Measurements from ENCODE around the gene SLC22A3.
A peak's percentile ranks its signal among the peaks of the same experiment; 100 is the strongest.

SLC22A3 gene

GRCh38 chr6:160417146-160417545 is 69.0 kb downstream of the SLC22A3 start:
- DNase-seq: no peak

- no peak for DNase-seq
Measured at GRCh38 chr6:160417550-160417949, 69.4 kb downstream of the SLC22A3 start.

- no peak for DNase-seq
Measured at GRCh38 chr6:160418370-160418769, 70.2 kb downstream of the SLC22A3 start.

GRCh38 chr6:160419488-160419887 is 71.3 kb downstream of the SLC22A3 start:
- DNase-seq: no peak

GRCh38 chr6:160420253-160420968 is 72.2 kb downstream of the SLC22A3 start:
- DNase-seq: no peak

- no peak for DNase-seq
Measured at GRCh38 chr6:160420969-160421556, 72.9 kb downstream of the SLC22A3 start.

- DNase-seq: peak in 7 of 51 donors; percentile 8 to 20 (median 14)
Measured at GRCh38 chr6:160421854-160422253, 73.7 kb downstream of the SLC22A3 start.

- DNase-seq: no peak
Measured at GRCh38 chr6:160424256-160424655, 76.1 kb downstream of the SLC22A3 start.

- DNase-seq: no peak
Measured at GRCh38 chr6:160426136-160426535, 78.0 kb downstream of the SLC22A3 start.

GRCh38 chr6:160427312-160428068 is 79.3 kb downstream of the SLC22A3 start:
- no peak for DNase-seq

GRCh38 chr6:160428069-160428430 is 79.9 kb downstream of the SLC22A3 start:
- peak in 25 of 51 donors; percentile 1 to 62 (median 33) for DNase-seq

GRCh38 chr6:160428818-160429619 is 80.8 kb downstream of the SLC22A3 start:
- DNase-seq: no peak

GRCh38 chr6:160429620-160429895 is 81.4 kb downstream of the SLC22A3 start:
- no peak for DNase-seq

GRCh38 chr6:160430203-160430602 is 82.0 kb downstream of the SLC22A3 start:
- DNase-seq: no peak

- no peak for DNase-seq
Measured at GRCh38 chr6:160430751-160431150, 82.6 kb downstream of the SLC22A3 start.

- peak in 4 of 51 donors; percentile 3 to 18 (median 8) for DNase-seq
Measured at GRCh38 chr6:160431226-160431625, 83.0 kb downstream of the SLC22A3 start.

GRCh38 chr6:160431791-160432404 is 83.7 kb downstream of the SLC22A3 start:
- DNase-seq: no peak

GRCh38 chr6:160435935-160436334 is 87.8 kb downstream of the SLC22A3 start:
- no peak for DNase-seq

- DNase-seq: no peak
Measured at GRCh38 chr6:160437154-160437553, 89.0 kb downstream of the SLC22A3 start.

- no peak for DNase-seq
Measured at GRCh38 chr6:160437775-160438174, 89.6 kb downstream of the SLC22A3 start.

GRCh38 chr6:160438481-160438880 is 90.3 kb downstream of the SLC22A3 start:
- DNase-seq: no peak

GRCh38 chr6:160439751-160440150 is 91.6 kb downstream of the SLC22A3 start:
- DNase-seq: peak in 20 of 51 donors; percentile 1 to 57 (median 26)

Data from hypothalamus (tissue), 51 donors.